ENCODE measurements around the gene AFF3. TPM values are rescaled to one million over a fixed set of nuclear protein-coding genes. Genes with fewer than 3 reads are reported as not detected.

Gene AFF3
- total RNA-seq, 1 experiment from 2014 or later, result 0.05 TPM

DNA sequence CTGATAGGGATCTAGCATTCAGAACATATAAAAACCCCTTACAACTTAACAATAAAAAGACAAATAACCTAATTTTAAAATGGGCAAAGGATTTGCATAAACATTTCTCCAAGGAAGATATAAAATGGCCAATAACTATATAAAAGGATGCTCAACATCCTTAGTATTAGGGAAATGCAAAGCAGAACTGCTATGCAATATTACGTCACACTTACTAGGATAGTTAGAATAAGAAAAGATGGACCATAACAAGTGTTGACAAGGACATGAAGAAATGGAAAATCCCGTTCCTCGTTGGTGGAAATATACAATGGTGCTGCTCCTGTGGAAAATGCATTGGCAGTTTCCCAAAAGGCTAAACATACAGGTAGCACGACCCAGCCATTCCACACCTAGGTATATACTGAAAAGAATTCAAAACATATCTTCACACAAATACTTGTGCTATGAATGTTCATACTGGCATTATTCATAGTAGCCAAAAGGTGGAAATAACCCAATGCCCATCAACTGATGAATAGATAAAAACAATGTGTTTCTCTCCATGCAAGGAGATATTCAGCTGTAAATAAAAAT lies 604.4 kb downstream of the AFF3 start:
- H3K4me1 Mint-ChIP-seq (ENCODE audit: low read depth, unreplicated experiment), result no peaks in the 10 kb centered on the region
- peaks cover 6% of the 10 kb centered on the region for H3K27me3 Mint-ChIP-seq (ENCODE audit: insufficient read depth, unreplicated experiment)
- ChIA-PET POLR2A (no interaction called here), CTCF (no interaction called here)
- no peaks in the 10 kb centered on the region for H3K27me3 ChIP-seq (replicated peaks; ENCODE audit: control insufficient read depth, insufficient read depth, low read length)
- no TSS peak for BruUV-seq (replicated peaks)
- no peak for DNase-seq
- no peak overlapping the region for H3K4me3 ChIP-seq (ENCODE audit: low read depth, low read length)
- 0 out of 2 replicates have a peak, but pooled peaks cover 4% of the 10 kb centered on the region for H3K4me1 ChIP-seq
- H3K9me3 ChIP-seq, result no peaks in the 10 kb centered on the region
- H3K9me3 Mint-ChIP-seq (ENCODE audit: unreplicated experiment), result no peaks in the 10 kb centered on the region
- intact Hi-C loops (cut with micrococcal nuclease; ENCODE audit: unreplicated experiment), result no loop called here
- no peak overlapping the region for H3K4me3 Mint-ChIP-seq (ENCODE audit: unreplicated experiment)
- no peak overlapping the region for H3K27ac Mint-ChIP-seq (ENCODE audit: unreplicated experiment)
- H3K36me3 Mint-ChIP-seq (ENCODE audit: insufficient read depth, unreplicated experiment), result no peaks in the 10 kb centered on the region
- TF ChIP-seq, protein P1, sequence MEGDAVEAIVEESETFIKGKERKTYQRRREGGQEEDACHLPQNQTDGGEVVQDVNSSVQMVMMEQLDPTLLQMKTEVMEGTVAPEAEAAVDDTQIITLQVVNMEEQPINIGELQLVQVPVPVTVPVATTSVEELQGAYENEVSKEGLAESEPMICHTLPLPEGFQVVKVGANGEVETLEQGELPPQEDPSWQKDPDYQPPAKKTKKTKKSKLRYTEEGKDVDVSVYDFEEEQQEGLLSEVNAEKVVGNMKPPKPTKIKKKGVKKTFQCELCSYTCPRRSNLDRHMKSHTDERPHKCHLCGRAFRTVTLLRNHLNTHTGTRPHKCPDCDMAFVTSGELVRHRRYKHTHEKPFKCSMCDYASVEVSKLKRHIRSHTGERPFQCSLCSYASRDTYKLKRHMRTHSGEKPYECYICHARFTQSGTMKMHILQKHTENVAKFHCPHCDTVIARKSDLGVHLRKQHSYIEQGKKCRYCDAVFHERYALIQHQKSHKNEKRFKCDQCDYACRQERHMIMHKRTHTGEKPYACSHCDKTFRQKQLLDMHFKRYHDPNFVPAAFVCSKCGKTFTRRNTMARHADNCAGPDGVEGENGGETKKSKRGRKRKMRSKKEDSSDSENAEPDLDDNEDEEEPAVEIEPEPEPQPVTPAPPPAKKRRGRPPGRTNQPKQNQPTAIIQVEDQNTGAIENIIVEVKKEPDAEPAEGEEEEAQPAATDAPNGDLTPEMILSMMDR (IDR thresholded peaks at IDR 0.05; ENCODE audit: insufficient read depth in 1 of 2, low read depth in 1 of 2, low read length in 1 of 2, severe bottlenecking in 1 of 2, unreplicated experiment in 1 of 2), result no peak
- no peaks in the 10 kb centered on the region for H3K36me3 ChIP-seq (ENCODE audit: control insufficient read depth, insufficient read depth, low read length)

DNA sequence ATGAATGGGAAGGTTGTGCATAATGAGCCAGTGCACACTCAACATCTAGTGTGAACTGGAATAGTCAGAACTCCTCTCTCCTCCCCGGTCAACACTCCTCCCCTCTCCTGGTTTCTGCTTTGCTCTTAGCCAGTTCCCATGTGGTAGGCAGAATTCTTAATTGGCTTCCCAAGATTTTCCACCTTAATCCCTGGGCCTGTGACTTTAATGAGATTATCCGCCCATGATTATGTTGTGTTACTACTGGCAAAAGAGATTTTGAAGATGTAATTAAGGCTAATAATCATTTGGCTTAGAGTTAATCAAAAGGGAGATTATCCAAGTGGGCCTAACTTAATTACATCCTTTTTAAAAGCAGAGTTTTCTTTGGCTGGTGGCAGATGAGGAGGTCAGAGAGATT lies 618.3 kb downstream of the AFF3 start:
- H3K27ac Mint-ChIP-seq (ENCODE audit: unreplicated experiment), result no peak overlapping the region
- no peaks in the 10 kb centered on the region for H3K9me3 Mint-ChIP-seq (ENCODE audit: unreplicated experiment)
- H3K36me3 Mint-ChIP-seq (ENCODE audit: insufficient read depth, unreplicated experiment), result no peaks in the 10 kb centered on the region
- peaks cover 11% of the 10 kb centered on the region for H3K27me3 Mint-ChIP-seq (ENCODE audit: insufficient read depth, unreplicated experiment)
- intact Hi-C loops (cut with micrococcal nuclease; ENCODE audit: unreplicated experiment), result no loop called here
- CTCF ChIA-PET, result no interaction called here
- Histone ChIP-seq H3K4me3 (ENCODE audit: low read depth, low read length) (no peak overlapping the region), H3K36me3 (ENCODE audit: control insufficient read depth, insufficient read depth, low read length) (no peaks in the 10 kb centered on the region), H3K4me1 (no peaks in the 10 kb centered on the region), H3K27me3 (replicated peaks; ENCODE audit: control insufficient read depth, insufficient read depth, low read length) (no peaks in the 10 kb centered on the region), H3K9me3 (no peaks in the 10 kb centered on the region)
- DNase-seq, result no peak
- no peak overlapping the region for H3K4me3 Mint-ChIP-seq (ENCODE audit: unreplicated experiment)
- TF ChIP-seq, protein P1 (IDR thresholded peaks at IDR 0.05; ENCODE audit: insufficient read depth in 1 of 2, low read depth in 1 of 2, low read length in 1 of 2, severe bottlenecking in 1 of 2, unreplicated experiment in 1 of 2), result no peak
- no TSS peak for BruUV-seq (replicated peaks)
- POLR2A ChIA-PET, result no interaction called here
- H3K4me1 Mint-ChIP-seq (ENCODE audit: low read depth, unreplicated experiment), result no peaks in the 10 kb centered on the region

DNA sequence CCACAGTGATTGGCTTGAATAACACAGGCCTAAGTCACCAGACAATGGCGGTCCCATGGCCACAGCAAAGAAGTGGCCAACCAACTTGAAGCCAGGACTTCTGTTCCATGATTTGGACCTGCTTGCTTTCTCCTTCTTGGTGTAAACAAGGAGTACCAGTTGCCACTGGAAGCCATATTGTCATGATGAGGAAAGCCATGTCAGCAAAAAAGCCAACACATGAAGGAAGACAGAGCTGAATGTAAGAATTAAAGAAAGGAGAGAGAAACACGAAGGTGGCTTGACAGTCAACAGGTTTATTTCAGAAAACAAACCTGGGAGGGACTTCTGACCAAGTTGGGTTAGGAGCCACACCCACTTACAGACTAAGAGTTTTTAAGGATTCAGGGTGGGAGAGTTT lies 620.2 kb downstream of the AFF3 start:
- Mint-ChIP-seq H3K4me1 (ENCODE audit: low read depth, unreplicated experiment) (no peaks in the 10 kb centered on the region), H3K9me3 (ENCODE audit: unreplicated experiment) (no peaks in the 10 kb centered on the region)

More for the DNA sequence above, 620.2 kb downstream of the AFF3 start:
- POLR2A ChIA-PET, result no interaction called here
- TF ChIP-seq, protein P1 (IDR thresholded peaks at IDR 0.05; ENCODE audit: insufficient read depth in 1 of 2, low read depth in 1 of 2, low read length in 1 of 2, severe bottlenecking in 1 of 2, unreplicated experiment in 1 of 2), result no peak
- intact Hi-C loops (cut with micrococcal nuclease; ENCODE audit: unreplicated experiment), result no loop called here
- H3K27ac Mint-ChIP-seq (ENCODE audit: unreplicated experiment), result no peak overlapping the region
- no TSS peak for BruUV-seq (replicated peaks)
- H3K27me3 ChIP-seq (replicated peaks; ENCODE audit: control insufficient read depth, insufficient read depth, low read length), result no peaks in the 10 kb centered on the region
- H3K4me1 ChIP-seq, result no peaks in the 10 kb centered on the region
- no peak overlapping the region for H3K4me3 ChIP-seq (ENCODE audit: low read depth, low read length)
- H3K27me3 Mint-ChIP-seq (ENCODE audit: insufficient read depth, unreplicated experiment), result peaks cover 11% of the 10 kb centered on the region
- no peaks in the 10 kb centered on the region for H3K36me3 Mint-ChIP-seq (ENCODE audit: insufficient read depth, unreplicated experiment)
- H3K9me3 ChIP-seq, result no peaks in the 10 kb centered on the region
- H3K4me3 Mint-ChIP-seq (ENCODE audit: unreplicated experiment), result no peak overlapping the region
- CTCF ChIA-PET, result no interaction called here
- DNase-seq, result no peak
- H3K36me3 ChIP-seq (ENCODE audit: control insufficient read depth, insufficient read depth, low read length), result no peaks in the 10 kb centered on the region
